ENCODE data around the gene NAALADL2.

DNA sequence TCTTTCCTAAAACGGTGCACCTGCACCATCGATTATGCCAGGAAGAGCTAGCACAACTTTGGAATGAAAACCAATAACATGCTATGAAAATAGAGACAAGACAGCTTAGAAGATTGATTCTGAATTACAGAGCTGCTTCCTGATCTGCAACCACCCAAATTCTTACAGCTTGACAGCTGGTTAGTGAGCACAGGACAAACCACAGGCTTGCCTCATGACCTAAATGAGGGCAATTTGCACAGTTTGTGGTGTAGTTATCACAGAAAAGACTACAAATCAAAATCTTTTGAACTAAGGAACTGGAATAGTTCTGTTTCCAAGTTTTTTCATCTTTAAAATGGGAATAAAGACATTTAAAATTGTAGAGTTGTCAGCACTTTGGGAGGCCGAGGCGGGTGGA lies 533.5 kb downstream of the NAALADL2 start:
- TF ChIP-seq POLR2AphosphoS5 (IDR thresholded peaks at IDR 0.05), result no peak
- TF ChIP-seq, protein P1, sequence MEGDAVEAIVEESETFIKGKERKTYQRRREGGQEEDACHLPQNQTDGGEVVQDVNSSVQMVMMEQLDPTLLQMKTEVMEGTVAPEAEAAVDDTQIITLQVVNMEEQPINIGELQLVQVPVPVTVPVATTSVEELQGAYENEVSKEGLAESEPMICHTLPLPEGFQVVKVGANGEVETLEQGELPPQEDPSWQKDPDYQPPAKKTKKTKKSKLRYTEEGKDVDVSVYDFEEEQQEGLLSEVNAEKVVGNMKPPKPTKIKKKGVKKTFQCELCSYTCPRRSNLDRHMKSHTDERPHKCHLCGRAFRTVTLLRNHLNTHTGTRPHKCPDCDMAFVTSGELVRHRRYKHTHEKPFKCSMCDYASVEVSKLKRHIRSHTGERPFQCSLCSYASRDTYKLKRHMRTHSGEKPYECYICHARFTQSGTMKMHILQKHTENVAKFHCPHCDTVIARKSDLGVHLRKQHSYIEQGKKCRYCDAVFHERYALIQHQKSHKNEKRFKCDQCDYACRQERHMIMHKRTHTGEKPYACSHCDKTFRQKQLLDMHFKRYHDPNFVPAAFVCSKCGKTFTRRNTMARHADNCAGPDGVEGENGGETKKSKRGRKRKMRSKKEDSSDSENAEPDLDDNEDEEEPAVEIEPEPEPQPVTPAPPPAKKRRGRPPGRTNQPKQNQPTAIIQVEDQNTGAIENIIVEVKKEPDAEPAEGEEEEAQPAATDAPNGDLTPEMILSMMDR (IDR thresholded peaks at IDR 0.05), result no peak
- TF ChIP-seq POLR2A (IDR thresholded peaks at IDR 0.05), result no peak

All from upper lobe of left lung (tissue), 4 donors.